Measurements from ENCODE around the gene PCBP2. TPM values are rescaled to one million over a fixed set of nuclear protein-coding genes. Genes with fewer than 3 reads are reported as not detected.

PCBP2 gene
- total RNA-seq, 1 donor from 2014 or later = 1,084 TPM

GRCh38 chr12:53505555-53506449, 53.9 kb downstream of the PCBP2 start:
- Mint-ChIP-seq H3K36me3 (ENCODE audit: low read depth, unreplicated experiment) (peaks cover 14% of the 10 kb centered on the region), H3K4me1 (ENCODE audit: unreplicated experiment) (peaks cover 15% of the 10 kb centered on the region), H3K27ac (ENCODE audit: unreplicated experiment) (peak overlapping the region; percentile 57), H3K27me3 (ENCODE audit: unreplicated experiment) (peaks cover 20% of the 10 kb centered on the region), H3K9me3 (ENCODE audit: unreplicated experiment) (no peaks in the 10 kb centered on the region), H3K4me3 (ENCODE audit: unreplicated experiment) (peak overlapping the region; percentile 18)
- no peak for TF ChIP-seq CTCF (IDR thresholded peaks at IDR 0.05; ENCODE audit: unreplicated experiment)
- DNase-seq (ENCODE audit: low spot score) = no peak

GRCh38 chr12:53506450-53506785, 54.5 kb downstream of the PCBP2 start:
- H3K27ac Mint-ChIP-seq (ENCODE audit: unreplicated experiment) = peak overlapping the region; percentile 57
- no peaks in the 10 kb centered on the region for H3K9me3 Mint-ChIP-seq (ENCODE audit: unreplicated experiment)
- DNase-seq (ENCODE audit: low spot score) = no peak
- H3K36me3 Mint-ChIP-seq (ENCODE audit: low read depth, unreplicated experiment) = peaks cover 19% of the 10 kb centered on the region
- peaks cover 15% of the 10 kb centered on the region for H3K4me1 Mint-ChIP-seq (ENCODE audit: unreplicated experiment)
- no peak overlapping the region for H3K4me3 Mint-ChIP-seq (ENCODE audit: unreplicated experiment)
- TF ChIP-seq CTCF (IDR thresholded peaks at IDR 0.05; ENCODE audit: unreplicated experiment) = no peak
- peaks cover 22% of the 10 kb centered on the region for H3K27me3 Mint-ChIP-seq (ENCODE audit: unreplicated experiment)

- peaks cover 25% of the 10 kb centered on the region for H3K36me3 Mint-ChIP-seq (ENCODE audit: low read depth, unreplicated experiment)
- no peak for DNase-seq (ENCODE audit: low spot score)
- H3K27ac Mint-ChIP-seq (ENCODE audit: unreplicated experiment) = peak within 1 kb of the TSS; percentile 57
- H3K4me1 Mint-ChIP-seq (ENCODE audit: unreplicated experiment) = peaks cover 10% of the 10 kb centered on the region
- peaks cover 22% of the 10 kb centered on the region for H3K27me3 Mint-ChIP-seq (ENCODE audit: unreplicated experiment)
- H3K9me3 Mint-ChIP-seq (ENCODE audit: unreplicated experiment) = no peaks in the 10 kb centered on the region
- H3K4me3 Mint-ChIP-seq (ENCODE audit: unreplicated experiment) = peak within 1 kb of the TSS; percentile 18
- TF ChIP-seq CTCF (IDR thresholded peaks at IDR 0.05; ENCODE audit: unreplicated experiment) = no peak
Measured at GRCh38 chr12:53506881-53507602, 55.1 kb downstream of the PCBP2 start, which contains the start of gene NPFF. Gene NPFF (minus strand): TSS chr12:53507484. CDS start chr12:53507474, 10 bp downstream.

GRCh38 chr12:53507603-53507885, 55.6 kb downstream of the PCBP2 start:
- no peaks in the 10 kb centered on the region for H3K9me3 Mint-ChIP-seq (ENCODE audit: unreplicated experiment)
- H3K4me1 Mint-ChIP-seq (ENCODE audit: unreplicated experiment) = peaks cover 8% of the 10 kb centered on the region
- no peak for TF ChIP-seq CTCF (IDR thresholded peaks at IDR 0.05; ENCODE audit: unreplicated experiment)
- peaks cover 29% of the 10 kb centered on the region for H3K36me3 Mint-ChIP-seq (ENCODE audit: low read depth, unreplicated experiment)
- no peak for DNase-seq (ENCODE audit: low spot score)
- no peak overlapping the region for H3K4me3 Mint-ChIP-seq (ENCODE audit: unreplicated experiment)
- no peak overlapping the region for H3K27ac Mint-ChIP-seq (ENCODE audit: unreplicated experiment)
- H3K27me3 Mint-ChIP-seq (ENCODE audit: unreplicated experiment) = peaks cover 22% of the 10 kb centered on the region
